Measurements from ENCODE around the gene TDRD5.
"Not testable (repeated sequence)": the region's sequence is repeated elsewhere in the genome, so short reads cannot be mapped to it uniquely, and the experiment has no call there.

Gene TDRD5

DNA sequence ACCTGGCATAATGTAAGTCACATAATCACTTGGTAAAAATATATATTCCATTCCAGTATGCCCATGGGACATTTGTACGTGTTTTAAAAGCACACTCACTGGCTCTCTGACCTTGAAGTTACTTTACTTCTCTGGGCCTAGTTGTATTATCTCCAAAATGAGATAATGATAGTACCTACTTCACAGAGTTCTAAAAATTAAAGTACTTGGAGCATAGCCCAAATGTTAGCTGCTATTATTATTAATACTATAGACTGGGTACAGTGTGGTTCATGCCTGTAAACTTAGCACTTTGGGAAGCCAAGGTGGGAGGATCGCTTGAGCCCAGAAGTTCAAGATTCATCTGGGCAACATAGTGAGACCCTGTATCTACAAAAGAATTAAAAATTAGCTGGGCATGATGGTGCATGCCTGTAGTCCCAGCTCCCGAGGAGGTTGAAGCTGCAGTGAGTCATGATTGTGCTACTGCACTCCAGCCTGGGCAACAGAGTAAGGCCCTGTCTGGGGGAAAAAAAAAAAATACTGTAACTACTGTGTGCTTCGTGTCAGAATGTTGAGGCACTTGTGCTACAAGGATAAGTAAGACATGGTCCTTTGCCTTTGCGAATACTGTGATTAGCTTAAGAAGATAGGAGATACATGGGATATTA lies 45.7 kb downstream of the TDRD5 start:
- POLR2A ChIA-PET, result no interaction called here

DNA sequence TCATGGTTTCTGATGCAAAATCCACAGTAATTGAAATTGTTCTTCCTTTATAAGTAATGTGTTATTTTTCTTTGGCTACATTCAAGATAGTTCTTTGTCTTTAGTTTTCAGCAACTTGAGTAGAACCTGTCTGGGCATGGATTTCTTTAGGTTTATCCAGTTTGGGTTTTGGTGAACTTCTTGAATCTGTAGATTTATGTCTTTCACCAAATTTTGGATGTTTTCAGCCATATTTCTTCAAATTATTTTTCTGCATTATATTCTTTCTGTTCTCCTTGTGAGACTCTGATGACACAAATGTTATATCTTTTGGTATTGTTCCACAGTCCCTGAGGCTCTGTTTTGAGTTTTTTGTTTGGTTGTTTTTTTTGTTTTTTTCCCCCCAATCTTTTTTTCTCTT lies 69.4 kb downstream of the TDRD5 start:
- TF ChIP-seq, protein P1, sequence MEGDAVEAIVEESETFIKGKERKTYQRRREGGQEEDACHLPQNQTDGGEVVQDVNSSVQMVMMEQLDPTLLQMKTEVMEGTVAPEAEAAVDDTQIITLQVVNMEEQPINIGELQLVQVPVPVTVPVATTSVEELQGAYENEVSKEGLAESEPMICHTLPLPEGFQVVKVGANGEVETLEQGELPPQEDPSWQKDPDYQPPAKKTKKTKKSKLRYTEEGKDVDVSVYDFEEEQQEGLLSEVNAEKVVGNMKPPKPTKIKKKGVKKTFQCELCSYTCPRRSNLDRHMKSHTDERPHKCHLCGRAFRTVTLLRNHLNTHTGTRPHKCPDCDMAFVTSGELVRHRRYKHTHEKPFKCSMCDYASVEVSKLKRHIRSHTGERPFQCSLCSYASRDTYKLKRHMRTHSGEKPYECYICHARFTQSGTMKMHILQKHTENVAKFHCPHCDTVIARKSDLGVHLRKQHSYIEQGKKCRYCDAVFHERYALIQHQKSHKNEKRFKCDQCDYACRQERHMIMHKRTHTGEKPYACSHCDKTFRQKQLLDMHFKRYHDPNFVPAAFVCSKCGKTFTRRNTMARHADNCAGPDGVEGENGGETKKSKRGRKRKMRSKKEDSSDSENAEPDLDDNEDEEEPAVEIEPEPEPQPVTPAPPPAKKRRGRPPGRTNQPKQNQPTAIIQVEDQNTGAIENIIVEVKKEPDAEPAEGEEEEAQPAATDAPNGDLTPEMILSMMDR (IDR thresholded peaks at IDR 0.05; ENCODE audit: control extremely low read depth, extremely low read depth, low read depth, missing control alignments), result no peak
- ChIA-PET CTCF (no interaction called here), POLR2A (no interaction called here)
- DNase-seq (ENCODE audit: extremely low spot score), result no peak

More for the DNA sequence above, 45.7 kb downstream of the TDRD5 start:
- no peak for DNase-seq (ENCODE audit: extremely low spot score)
- CTCF ChIA-PET, result no interaction called here
- TF ChIP-seq, protein P1 (IDR thresholded peaks at IDR 0.05; ENCODE audit: control extremely low read depth, extremely low read depth, low read depth, missing control alignments), result no peak

DNA sequence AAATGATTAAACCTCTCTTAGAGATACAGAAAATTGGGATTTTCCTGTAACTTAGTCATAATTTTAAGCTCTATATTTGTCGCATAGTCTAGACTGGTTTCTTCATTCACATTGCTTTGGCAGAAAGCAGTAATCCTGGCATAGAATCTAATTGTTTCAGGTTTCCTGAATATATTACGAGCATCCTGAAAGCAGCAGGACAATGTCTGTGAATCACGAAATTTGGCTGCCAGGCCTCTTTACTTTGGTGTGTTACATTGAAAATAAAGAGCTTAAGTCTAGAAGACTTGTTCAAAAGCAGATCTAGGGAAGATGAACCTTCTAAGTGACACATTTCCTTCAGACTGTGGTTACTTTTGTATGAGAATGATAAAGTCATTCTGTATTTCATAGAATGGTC lies 72.2 kb downstream of the TDRD5 start:
- TF ChIP-seq, protein P1 (IDR thresholded peaks at IDR 0.05; ENCODE audit: control extremely low read depth, extremely low read depth, low read depth, missing control alignments), result no peak
- CTCF ChIA-PET, result interaction anchor here (1.2 kb wide), 1 partner anchor 8 kb away, joined by 4 read pairs; no protein-coding TSS in a partner anchor
- DNase-seq (ENCODE audit: extremely low spot score), result no peak
- POLR2A ChIA-PET, result no interaction called here

DNA sequence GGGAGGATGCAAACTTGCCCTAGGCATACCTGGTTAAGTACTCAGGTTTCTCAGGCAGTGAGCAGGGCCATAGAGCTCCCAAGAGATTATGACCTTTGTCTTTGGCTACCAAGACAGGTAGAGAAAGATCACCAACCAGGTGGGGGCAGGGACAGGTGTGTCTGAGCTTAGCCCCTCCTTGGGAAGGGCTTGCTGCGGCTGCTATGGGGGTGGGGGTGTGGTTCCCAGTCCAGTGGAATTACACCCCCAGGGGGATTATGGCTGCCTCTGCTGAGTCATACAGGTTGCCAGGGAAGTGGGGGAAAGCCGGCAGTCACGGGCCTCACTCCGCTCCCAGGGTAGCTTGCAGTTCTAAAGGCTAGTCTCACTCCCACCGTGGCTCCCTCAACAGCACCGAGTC lies 86.2 kb downstream of the TDRD5 start:
- ChIA-PET POLR2A (no interaction called here), CTCF (interaction anchor here (1.0 to 1.3 kb wide), 3 partner anchors 18 to 132 kb away, joined by 3 read pairs; no protein-coding TSS in a partner anchor)
- DNase-seq (ENCODE audit: extremely low spot score), result no peak
- TF ChIP-seq, protein P1 (IDR thresholded peaks at IDR 0.05; ENCODE audit: control extremely low read depth, extremely low read depth, low read depth, missing control alignments), result no peak

DNA sequence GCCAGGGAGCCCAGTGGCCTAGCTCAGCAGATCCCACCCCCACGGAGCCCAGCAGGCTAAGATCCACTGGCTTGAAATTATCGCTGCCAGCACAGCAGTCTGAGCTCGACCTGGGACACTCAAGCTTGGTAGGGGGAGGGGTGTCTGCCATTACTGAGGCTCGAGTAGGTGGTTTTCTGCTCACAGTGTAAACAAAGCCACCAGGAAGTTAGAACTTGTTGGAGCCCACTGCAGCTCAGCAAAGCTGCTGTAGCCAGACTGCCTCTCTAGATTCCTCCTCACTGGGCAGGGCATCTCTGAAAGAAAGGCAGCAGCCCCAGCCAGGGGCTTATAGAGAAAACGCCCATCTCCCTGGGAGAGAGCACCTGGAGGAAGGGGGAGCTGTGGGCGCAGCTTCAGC lies 102.9 kb downstream of the TDRD5 start:
- DNase-seq (ENCODE audit: extremely low spot score); POLR2A ChIA-PET: not testable (repeated sequence)
- CTCF ChIA-PET, result interaction anchor here (1.1 to 5.2 kb wide), 2 partner anchors 115 to 120 kb away, joined by 5 to 28 read pairs; no protein-coding TSS in a partner anchor

DNA sequence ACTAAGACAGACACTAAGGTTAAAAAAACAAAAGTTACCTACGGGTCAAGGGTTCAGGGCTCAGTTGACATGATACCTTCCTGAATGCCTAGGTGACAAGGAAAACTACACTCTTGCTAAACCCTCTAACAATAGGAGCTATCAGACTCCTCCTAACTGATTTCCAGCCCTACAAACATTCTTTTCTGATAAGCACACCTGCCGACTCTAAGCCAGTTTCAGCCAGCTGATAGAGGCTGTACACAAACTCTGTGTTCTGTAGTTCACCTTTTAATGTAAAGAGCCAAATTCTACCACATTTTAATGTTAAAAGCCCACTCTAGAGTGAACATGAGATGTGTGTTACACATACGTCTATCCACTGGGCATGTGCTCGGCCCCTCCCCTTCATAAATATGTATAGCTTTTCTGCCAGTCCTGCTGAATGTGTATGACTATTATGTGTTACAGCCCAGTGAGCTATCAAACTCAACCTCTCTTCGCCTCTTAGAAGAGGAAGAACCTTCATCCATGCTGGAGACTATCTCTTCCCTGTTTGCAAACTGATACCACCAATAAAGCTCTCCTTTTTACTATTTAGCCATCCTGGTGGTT lies 111.4 kb downstream of the TDRD5 start:
- TF ChIP-seq, protein P1 (IDR thresholded peaks at IDR 0.05; ENCODE audit: control extremely low read depth, extremely low read depth, low read depth, missing control alignments), result no peak
- ChIA-PET CTCF (interaction anchor here (0.7 to 12.4 kb wide), 3 partner anchors 12 to 476 kb away, joined by 3 to 647 read pairs (median 7); no protein-coding TSS in a partner anchor), POLR2A (no interaction called here)
- no peak for DNase-seq (ENCODE audit: extremely low spot score)

DNA sequence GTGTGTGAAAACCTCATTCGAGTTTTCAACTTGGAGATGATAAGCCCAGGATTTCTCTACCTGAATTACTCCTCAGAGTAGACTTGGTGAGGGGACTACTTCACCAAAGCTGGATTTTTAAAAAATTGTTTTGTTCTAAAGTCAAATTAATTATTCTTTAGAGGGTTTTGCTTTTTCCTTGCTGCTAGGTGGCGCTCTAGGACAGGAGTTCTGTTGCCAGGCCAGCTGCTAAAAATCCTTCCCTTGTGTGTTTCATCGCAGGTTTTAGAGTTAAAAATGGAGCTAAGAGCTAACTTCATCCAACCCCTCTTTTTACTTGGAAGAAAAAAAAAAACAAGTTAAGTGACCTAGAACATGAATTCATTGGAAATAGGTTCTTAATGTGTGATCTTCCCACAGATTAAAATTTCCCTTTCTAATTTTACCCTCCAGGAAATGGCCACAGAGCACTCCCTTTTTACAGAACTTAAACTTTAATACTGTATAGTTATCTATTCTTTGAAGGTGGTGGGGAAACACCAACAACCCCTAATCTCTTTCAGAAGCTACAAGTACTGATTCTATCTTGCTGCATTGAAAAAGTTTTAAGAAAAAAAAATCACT lies 114.8 kb downstream of the TDRD5 start:
- TF ChIP-seq, protein P1 (IDR thresholded peaks at IDR 0.05; ENCODE audit: control extremely low read depth, extremely low read depth, low read depth, missing control alignments), result peak; percentile 70
- peak; percentile 51 for DNase-seq (ENCODE audit: extremely low spot score)
- ChIA-PET POLR2A (interaction anchor here (1.1 kb wide), 1 partner anchor 103 kb away, joined by 5 read pairs; no protein-coding TSS in a partner anchor), CTCF (interaction anchor here (0.6 to 12.4 kb wide), 37 partner anchors 8 to 776 kb away, joined by 3 to 647 read pairs (median 4); no protein-coding TSS in a partner anchor)
